IMR-90 (cell line): Measurements from ENCODE around the gene FMOD. TPM values are rescaled to one million over a fixed set of nuclear protein-coding genes. Genes with fewer than 3 reads are reported as not detected.
A peak's percentile ranks its signal among the peaks of the same experiment; 100 is the strongest.

Source experiments
- ATAC-seq: fragments of 200-7000 bp; cut with Tn5 transposase; 2 replicates; pipeline ENCODE4 v1.9.1; 2020; ENCODE audit warnings: low read depth, mild to moderate bottlenecking, moderate library complexity
- BruUV-seq: library from RNA; stranded (reverse); fragments of 400-500 nt; replicated peaks from 2 replicates; lab custom pipeline; 2021; lab: Mats Ljungman, UMichigan
- CTCF ChIA-PET: fragments of 300-600 bp; formaldehyde crosslinking; extraction: SDS; loops from one replicate; lab custom pipeline; 2021; ENCODE audit warnings: antibody characterized with exemption; lab: Yijun Ruan, JAX
- POLR2A ChIA-PET: fragments of 300-600 bp; sonication (Branson Sonifier 250); formaldehyde crosslinking; loops from one replicate; lab custom pipeline; 2022; ENCODE audit warnings: antibody characterized with exemption; ENCODE audit not compliant: unreplicated experiment; lab: Charles Lee
- DNase-seq: peaks from one replicate; pipeline ENCODE4 v3.0.0; 2013
- H2AFZ ChIP-seq: replicated peaks from 2 replicates; pipeline ENCODE3; 2013; ENCODE audit warnings: low read length, mild to moderate bottlenecking; ENCODE audit not compliant: poor library complexity
- H2AK5ac ChIP-seq: 2 replicates; pipeline ENCODE4 v1.6.1; 2013; ENCODE audit warnings: low read depth, low read length, inconsistent platforms
- H2AK9ac ChIP-seq: replicated peaks from 2 replicates; pipeline ENCODE3; 2013; ENCODE audit warnings: mild to moderate bottlenecking, low read depth, low read length, moderate library complexity; ENCODE audit not compliant: poor library complexity
- H2BK120ac ChIP-seq: 2 replicates; pipeline ENCODE4 v1.6.1; 2013; ENCODE audit warnings: low read depth, low read length, inconsistent platforms
- H2BK15ac ChIP-seq: 3 replicates; pipeline ENCODE4 v1.6.1; 2013; ENCODE audit warnings: low read depth, low read length, inconsistent platforms
- H2BK20ac ChIP-seq: 2 replicates; pipeline ENCODE4 v1.6.1; 2013; ENCODE audit warnings: low read depth, mild to moderate bottlenecking, inconsistent platforms, low read length, moderate library complexity
- H2BK5ac ChIP-seq: 2 replicates; pipeline ENCODE4 v1.6.1; 2013; ENCODE audit warnings: mild to moderate bottlenecking, low read depth, low read length, inconsistent platforms; ENCODE audit not compliant: poor library complexity, severe bottlenecking
- H3K14ac ChIP-seq: replicated peaks from 2 replicates; pipeline ENCODE4 v1.6.1; 2013; ENCODE audit warnings: low read depth, low read length, inconsistent platforms
- H3K18ac ChIP-seq: 2 replicates; pipeline ENCODE4 v1.6.1; 2013; ENCODE audit warnings: low read depth, low read length, control low read depth
- H3K23ac ChIP-seq: 2 replicates; pipeline ENCODE4 v1.6.1; 2013; ENCODE audit warnings: low read depth, low read length, inconsistent platforms
- H3K27ac ChIP-seq: 2 replicates; pipeline ENCODE4 v1.5.1; 2013; ENCODE audit warnings: mild to moderate bottlenecking, control low read depth, low read length; ENCODE audit not compliant: insufficient read depth
- H3K27me3 ChIP-seq: 2 replicates; pipeline ENCODE4 v1.6.1; 2013; ENCODE audit warnings: low read length; ENCODE audit not compliant: control insufficient read depth, insufficient read depth
- H3K36me3 ChIP-seq: 2 replicates; pipeline ENCODE4 v1.6.1; 2013; ENCODE audit warnings: low read length, mixed read lengths; ENCODE audit not compliant: control insufficient read depth, insufficient read depth
- H3K4ac ChIP-seq: 2 replicates; pipeline ENCODE4 v1.6.1; 2013; ENCODE audit warnings: low read depth, low read length, inconsistent platforms
- H3K4me1 ChIP-seq: 2 replicates; pipeline ENCODE4 v1.6.1; 2013; ENCODE audit warnings: low read length, mixed read lengths; ENCODE audit not compliant: control insufficient read depth, insufficient read depth
- H3K4me2 ChIP-seq: 2 replicates; pipeline ENCODE4 v1.6.1; 2013; ENCODE audit warnings: low read depth, mild to moderate bottlenecking, control low read depth, low read length, moderate library complexity
- H3K4me3 ChIP-seq: 2 replicates; pipeline ENCODE4 v1.5.1; 2013; ENCODE audit warnings: low read depth, mild to moderate bottlenecking, control low read depth, low read length, moderate library complexity; ENCODE audit not compliant: insufficient read depth
- H3K56ac ChIP-seq: 2 replicates; pipeline ENCODE4 v1.6.1; 2013; ENCODE audit warnings: low read length, inconsistent platforms; ENCODE audit not compliant: insufficient read depth; ENCODE audit errors: extremely low read depth
- H3K79me1 ChIP-seq, 2 experiments: 2 replicates each; pipeline ENCODE4 v1.6.1; 2013; ENCODE audit warnings: low read length in 2 of 2, inconsistent platforms in 1 of 2, low read depth in 1 of 2
- H3K9ac ChIP-seq: 2 replicates; pipeline ENCODE4 v1.6.1; 2013; ENCODE audit warnings: low read depth, low read length, control low read depth
- H3K9me1 ChIP-seq: 2 replicates; pipeline ENCODE4 v1.6.1; 2013; ENCODE audit warnings: low read length, inconsistent platforms; ENCODE audit not compliant: insufficient read depth
- H3K9me3 ChIP-seq: 2 replicates; pipeline ENCODE4 v1.6.1; 2013; ENCODE audit warnings: low read length; ENCODE audit not compliant: control insufficient read depth, insufficient read depth
- H4K20me1 ChIP-seq: 2 replicates; pipeline ENCODE4 v1.6.1; 2013; ENCODE audit warnings: low read length, inconsistent platforms; ENCODE audit not compliant: insufficient read depth
- H4K5ac ChIP-seq: 2 replicates; pipeline ENCODE4 v1.6.1; 2013; ENCODE audit warnings: mild to moderate bottlenecking, low read depth, low read length, control low read depth
- H4K8ac ChIP-seq, 2 experiments: 2 replicates each; pipeline ENCODE4 v1.6.1; 2013; ENCODE audit warnings: low read depth in 2 of 2, low read length in 2 of 2, control low read depth in 1 of 2, inconsistent platforms in 1 of 2
- H4K91ac ChIP-seq: 2 replicates; pipeline ENCODE4 v1.6.1; 2013; ENCODE audit warnings: low read depth, low read length, inconsistent platforms; ENCODE audit not compliant: insufficient read depth
- CEBPB ChIP-seq: IDR thresholded peaks from 2 replicates; pipeline ENCODE4 v1.6.1; 2012; ENCODE audit warnings: low read depth, low read length, improper control_type of control experiment
- CTCF ChIP-seq: conservative IDR thresholded peaks from 2 replicates; pipeline ENCODE4 v1.5.1; 2012; ENCODE audit warnings: mild to moderate bottlenecking, low read depth, low read length, improper control_type of control experiment
- MAFK ChIP-seq: IDR thresholded peaks from 2 replicates; pipeline ENCODE4 v1.6.1; 2012; ENCODE audit warnings: low read depth, low read length, improper control_type of control experiment
- MAZ ChIP-seq: IDR thresholded peaks from 2 replicates; pipeline ENCODE4 v1.6.1; 2012; ENCODE audit warnings: low read depth, mild to moderate bottlenecking, low read length, improper control_type of control experiment, moderate library complexity, borderline replicate concordance
- RAD21 ChIP-seq: IDR thresholded peaks from 2 replicates; pipeline ENCODE4 v1.6.1; 2012; ENCODE audit warnings: low read length, improper control_type of control experiment
- SMC3 ChIP-seq: fragments of 150-350 bp; IDR thresholded peaks from 2 replicates; pipeline ENCODE4 v1.6.1; 2016; ENCODE audit warnings: low read depth, mild to moderate bottlenecking, antibody characterized with exemption, low read length, moderate library complexity
- WGBS, 2 experiments: methylation state at CpG; one replicate each; pipeline versions ENCODE4 v1.1.5 to v1.1.7; 2013; ENCODE audit warnings: missing lambda C conversion rate in 2 of 2; ENCODE audit not compliant: insufficient read length in 1 of 2; ENCODE audit errors: extremely low coverage in 2 of 2; 5-methylcytosine and 5-hydroxymethylcytosine counted together
- dilution Hi-C: fragments of 300-500 bp; cut with HindIII; formaldehyde crosslinking; loops from one replicate; pipeline ENCODE4 v1.14.3; 2018; ENCODE audit warnings: low sequenced_read_pairs; ENCODE audit not compliant: unreplicated experiment
- in situ Hi-C: fragments of 300-500 bp; cut with MboI; formaldehyde crosslinking; loops from 3 replicates; pipeline ENCODE4 v1.14.3; 2019; ENCODE audit warnings: low sequenced_read_pairs, inconsistent platforms, mixed read lengths
- intact Hi-C: fragments of 100-400 bp; cut with micrococcal nuclease; formaldehyde crosslinking; loops from 2 replicates; pipeline ENCODE4 v1.10.0; 2022
- polyA plus RNA-seq, 3 experiments: library from polyadenylated mRNA; depleted of rRNA; stranded (reverse); fragments of >200 nt; gene quantifications; 2 replicates each; pipeline ENCODE4 v1.2.3, GENCODE V29; 2012; ENCODE audit warnings: low replicate concordance in 1 of 3
- total RNA-seq: library from RNA; depleted of rRNA; stranded (reverse); fragments of >200 nt; gene quantifications from 2 replicates; pipeline ENCODE4 v1.2.3, GENCODE V29; 2012

The FMOD gene
- total and polyA plus RNA-seq, 2 of the 4 experiments (the other 2 are of a cell fraction), result 0.18 to 2.7 TPM

GRCh38 chr1:203368624-203369451 is 17.9 kb upstream of the FMOD start:
- Histone ChIP-seq H2BK5ac (no peak overlapping the region), H2AFZ (peak overlapping the region; percentile 61), H4K8ac (peak overlapping the region in 1 of 2 experiments; percentile 66; a peak in 1 of 4 replicates), H3K79me1 (no peaks in the 10 kb centered on the region), H4K91ac (peak overlapping the region; percentile 43; the same call in 1 of the 2 replicates), H3K23ac (0 out of 2 replicates have a peak overlapping the region, but pooled peaks have one; percentile 48), H2BK120ac (peak overlapping the region; percentile 66), H4K5ac (peak overlapping the region; percentile 27; the same call in 1 of the 2 replicates), H3K4ac (peak overlapping the region; percentile 72), H3K9ac (0 out of 2 replicates have a peak overlapping the region, but pooled peaks have one; percentile 5), H2AK5ac (peak overlapping the region; percentile 81), H3K4me3 (no peak overlapping the region), H3K27ac (no peak overlapping the region; the same call in 1 of the 2 replicates), H3K36me3 (no peaks in the 10 kb centered on the region), H4K20me1 (no peaks in the 10 kb centered on the region), H3K9me3 (no peaks in the 10 kb centered on the region), H3K4me2 (no peak overlapping the region), H2BK20ac (peak overlapping the region; percentile 40; the same call in 1 of the 2 replicates), H3K4me1 (peaks cover 15% of the 10 kb centered on the region), H3K14ac (peak overlapping the region; percentile 59), H3K27me3 (peaks cover 9% of the 10 kb centered on the region), H3K9me1 (peaks cover 7% of the 10 kb centered on the region; the same call in 1 of the 2 replicates), H3K56ac (no peak overlapping the region), H3K18ac (peak overlapping the region; percentile 15; the same call in 1 of the 2 replicates), H2BK15ac (peak overlapping the region; percentile 37; the same call in 1 of the 3 replicates), H2AK9ac (peak overlapping the region; percentile 31)
- WGBS, 2 experiments, result 75% methylated on average over 2 of the region's 6 CpGs; no CpG with 5 or more reads in 1 of the 2 experiments
- ATAC-seq (peak; percentile 79), DNase-seq (peak; percentile 69)
- in situ Hi-C loops, result no loop called here
- dilution Hi-C loops, result no loop called here
- peak; percentile 51 for TF ChIP-seq SMC3
- TF ChIP-seq MAFK, result no peak
- TF ChIP-seq CTCF, result peak; percentile 59
- no peak for TF ChIP-seq MAZ
- TF ChIP-seq RAD21, result peak; percentile 61
- TF ChIP-seq CEBPB, result peak; percentile 88
- CTCF ChIA-PET, result no interaction called here
- POLR2A ChIA-PET, result no interaction called here
- intact Hi-C loops, result loop anchor here (1.0 kb wide), 2 partner anchors 72 to 118 kb away; no protein-coding TSS in a partner anchor
- no TSS peak for BruUV-seq
